AG04450 (cell line): Measurements from ENCODE around the gene CDC42BPB. TPM values are rescaled to one million over a fixed set of nuclear protein-coding genes. Genes with fewer than 3 reads are reported as not detected.

Experiments
- CTCF ChIA-PET: fragments of 300-600, 350-600 bp; formaldehyde crosslinking; extraction: SDS; loops from one replicate; lab custom pipeline; 2022; ENCODE audit warnings: antibody characterized with exemption, inconsistent platforms; lab: Charles Lee
- POLR2A ChIA-PET: fragments of 350-600 bp; formaldehyde crosslinking; extraction: SDS; loops from one replicate; lab custom pipeline; 2021; ENCODE audit warnings: antibody characterized with exemption, inconsistent platforms; lab: Yijun Ruan, JAX
- DNase-seq: peaks from one replicate; pipeline ENCODE4 v3.0.0-alpha.2; 2011; ENCODE audit warnings: low read depth, low spot score
- H3K27ac ChIP-seq: one replicate; pipeline ENCODE4 v1.5.1; 2012; ENCODE audit warnings: low read depth, low read length, control low read depth
- H3K27me3 ChIP-seq: one replicate; pipeline ENCODE4 v1.6.0; 2012; ENCODE audit warnings: low read length; ENCODE audit not compliant: control insufficient read depth, insufficient read depth
- H3K4me3 ChIP-seq: 2 replicates; pipeline ENCODE4 v1.5.1; 2011; ENCODE audit warnings: mild to moderate bottlenecking, low read depth, low read length, control low read depth
- H3K9me3 ChIP-seq: 2 replicates; pipeline ENCODE4 v1.5.1; 2012; ENCODE audit warnings: low read length; ENCODE audit not compliant: control insufficient read depth, insufficient read depth
- CTCF ChIP-seq: IDR thresholded peaks from 2 replicates; pipeline ENCODE4 v1.5.1; 2011; ENCODE audit warnings: low read depth, low read length, control low read depth, inconsistent platforms
- polyA plus RNA-seq: library from polyadenylated mRNA; depleted of rRNA; stranded (reverse); fragments of >200 nt; gene quantifications from 2 replicates; pipeline ENCODE4 v1.2.3, GENCODE V29; 2011

CDC42BPB gene
- polyA plus RNA-seq, 1 experiment: 57.0 TPM

DNA sequence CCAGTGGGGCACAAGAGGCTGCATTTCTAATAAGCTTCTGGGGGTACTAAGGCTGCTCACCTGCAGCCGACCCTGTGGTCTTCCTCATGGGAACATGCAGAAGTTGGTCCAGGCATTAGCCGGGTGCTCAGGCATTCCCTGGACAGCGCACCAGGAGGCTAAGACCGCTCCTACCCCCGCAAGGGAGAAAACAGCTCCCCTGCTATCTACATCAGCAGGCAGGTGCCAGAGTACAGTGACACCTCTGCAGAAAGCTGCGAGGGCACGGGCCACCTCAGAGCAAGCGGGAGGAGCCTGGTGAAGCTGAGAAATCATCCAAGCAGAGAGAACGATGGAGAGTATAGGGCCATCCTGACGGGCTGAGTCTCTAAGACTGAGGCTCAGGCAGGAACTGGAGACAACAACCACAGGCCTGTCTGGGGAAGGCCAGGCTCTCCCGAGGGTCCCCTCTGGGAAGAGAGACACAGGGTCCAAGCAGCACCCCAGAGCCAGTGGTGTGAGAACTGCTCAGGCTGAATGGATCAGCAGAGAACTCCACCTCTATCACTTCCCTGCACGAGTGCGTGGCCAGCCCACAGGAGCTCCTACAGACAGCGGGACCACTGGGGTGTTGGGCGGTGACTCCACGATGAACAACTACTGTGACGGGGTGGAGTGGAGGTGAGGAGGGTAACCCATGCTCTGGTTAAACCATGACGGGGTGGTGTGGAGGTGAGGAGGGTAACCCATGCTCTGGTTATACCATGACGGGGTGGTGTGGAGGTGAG, 72.8 kb downstream of the CDC42BPB start:
- Histone ChIP-seq H3K27ac (no peak overlapping the region), H3K9me3 (peaks cover 8% of the 10 kb centered on the region), H3K27me3 (no peaks in the 10 kb centered on the region), H3K4me3 (no peak overlapping the region)
- no peak for DNase-seq
- CTCF ChIA-PET: no interaction called here
- no peak for TF ChIP-seq CTCF
- POLR2A ChIA-PET: no interaction called here

GRCh38 chr14:102983496-102983895, 73.9 kb downstream of the CDC42BPB start:
- Histone ChIP-seq H3K27ac (no peak overlapping the region), H3K9me3 (peaks cover 3% of the 10 kb centered on the region), H3K27me3 (no peaks in the 10 kb centered on the region), H3K4me3 (no peak overlapping the region)
- no peak for TF ChIP-seq CTCF
- DNase-seq: no peak
- ChIA-PET POLR2A (no interaction called here), CTCF (no interaction called here)

- H3K27ac ChIP-seq: no peak overlapping the region
- no peaks in the 10 kb centered on the region for H3K27me3 ChIP-seq
- peaks cover 3% of the 10 kb centered on the region for H3K9me3 ChIP-seq
- CTCF ChIA-PET: no interaction called here
- TF ChIP-seq CTCF: no peak
- no peak overlapping the region for H3K4me3 ChIP-seq
- no peak for DNase-seq
- POLR2A ChIA-PET: no interaction called here
Measured at GRCh38 chr14:102982852-102983470, 74.4 kb downstream of the CDC42BPB start.

- no peak overlapping the region for H3K4me3 ChIP-seq
- no peak for TF ChIP-seq CTCF
- ChIA-PET CTCF (no interaction called here), POLR2A (interaction anchor here (0.6 to 0.7 kb wide), 2 partner anchors 23 to 342 kb away, joined by 3 to 5 read pairs; no protein-coding TSS in a partner anchor)
- H3K27ac ChIP-seq: no peak overlapping the region
- H3K27me3 ChIP-seq: no peaks in the 10 kb centered on the region
- H3K9me3 ChIP-seq: no peaks in the 10 kb centered on the region; the same call in 1 of the 2 replicates
- DNase-seq: no peak
Measured at GRCh38 chr14:102980409-102980810, 76.9 kb downstream of the CDC42BPB start.

- no peak for TF ChIP-seq CTCF
- POLR2A ChIA-PET: no interaction called here
Measured at GRCh38 chr14:102979406-102979805, 77.9 kb downstream of the CDC42BPB start.

More at GRCh38 chr14:102979406-102979805, 77.9 kb downstream of the CDC42BPB start:
- no peaks in the 10 kb centered on the region; the same call in 1 of the 2 replicates for H3K9me3 ChIP-seq
- DNase-seq: no peak
- CTCF ChIA-PET: no interaction called here
- no peak overlapping the region for H3K4me3 ChIP-seq
- H3K27me3 ChIP-seq: no peaks in the 10 kb centered on the region
- H3K27ac ChIP-seq: no peak overlapping the region
